Right atrium auricular region (tissue), 2 donors: Measurements from ENCODE around the gene BAIAP2L2. TPM values are rescaled to one million over a fixed set of nuclear protein-coding genes. Genes with fewer than 3 reads are reported as not detected.

Experiments
- DNase-seq: peaks from one replicate; pipeline ENCODE4 v3.0.0-alpha.2; 2019; ENCODE audit warnings: low spot score
- H3K27ac ChIP-seq, 2 donors: fragments of 200-600 bp; sonication (generic); 1 replicate in 1 of 2; 2 replicates in 1 of 2; pipeline ENCODE4 v1.5.1; 2016 to 2019
- H3K27me3 ChIP-seq, 2 donors: fragments of 200-600 bp; sonication (generic); one replicate each; pipeline versions ENCODE4 v1.5.1 to v1.6.0; 2017 to 2019
- H3K36me3 ChIP-seq: fragments of 200-600 bp; sonication (generic); one replicate; pipeline ENCODE4 v1.5.1; 2016
- H3K4me1 ChIP-seq, 2 donors: fragments of 200-600 bp; sonication (generic); one replicate each; pipeline versions ENCODE4 v1.5.1 to v1.6.0; 2017 to 2019
- H3K4me3 ChIP-seq, 2 donors: fragments of 200-600 bp; sonication (generic); 1 replicate in 1 of 2; 2 replicates in 1 of 2; pipeline ENCODE4 v1.5.1; 2017 to 2019; ENCODE audit warnings: mild to moderate bottlenecking in 1 of 2, moderate library complexity in 1 of 2
- H3K9me3 ChIP-seq, 2 donors: fragments of 200-600 bp; sonication (generic); one replicate each; pipeline ENCODE4 v1.5.1; 2019
- total RNA-seq, 2 donors: library from RNA; depleted of rRNA; stranded (reverse); fragments of >200 nt; gene quantifications; one replicate each; pipeline ENCODE4 v1.1.0, GENCODE V29; 2016
- TF ChIP-seq, protein P1 (sequence below), 2 donors: fragments of 200-600 bp; sonication (generic); IDR thresholded peaks; one replicate each; pipeline ENCODE4 v1.5.1; 2019; ENCODE audit warnings: antibody characterized with exemption in 2 of 2

BAIAP2L2 gene
- total RNA-seq, 2 donors from 2014 or later, result 0.63 TPM; not detected in 1

DNA sequence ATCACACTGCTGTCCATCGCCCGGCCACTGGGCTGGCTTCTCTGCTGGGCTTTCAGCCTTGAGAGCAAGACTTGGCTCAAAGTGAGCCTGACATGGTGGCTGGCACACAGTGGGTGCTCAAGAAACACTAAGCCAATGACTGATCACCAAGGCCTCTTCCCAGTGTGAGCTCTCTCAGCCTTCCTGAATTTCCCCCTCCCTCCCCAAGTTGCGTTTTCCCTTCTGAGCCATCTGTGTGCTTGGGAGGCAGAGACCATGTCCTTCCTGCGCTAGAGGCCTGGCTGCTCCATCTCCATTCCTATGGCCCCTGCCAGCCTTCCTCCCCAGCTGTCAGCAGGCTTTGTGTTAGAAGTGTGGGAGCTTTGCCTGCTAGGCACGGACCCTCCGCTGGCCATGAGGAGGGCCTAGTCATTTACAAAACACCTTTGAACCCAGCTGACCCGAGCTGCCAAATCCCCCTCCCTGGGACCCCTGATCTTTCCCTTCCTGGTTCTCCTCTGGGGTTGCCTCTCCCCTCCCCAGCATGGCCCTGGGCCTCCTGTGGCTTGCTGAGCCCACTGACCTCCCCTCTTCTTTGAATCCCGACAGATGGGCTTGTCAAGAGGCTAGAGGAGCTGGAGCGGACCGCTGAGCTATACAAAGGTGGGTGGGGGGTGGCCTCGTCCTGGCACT lies 40.1 kb downstream of the BAIAP2L2 start:
- Histone ChIP-seq H3K27me3 (no peaks in the 10 kb centered on the region), H3K4me3 (no peak overlapping the region), H3K9me3 (no peaks in the 10 kb centered on the region), H3K4me1 (peaks cover 0 to 36% of the 10 kb centered on the region in 2 donors), H3K27ac (peak overlapping the region; percentile 81 to 89), H3K36me3 (peaks cover 41% of the 10 kb centered on the region)
- TF ChIP-seq, protein P1, sequence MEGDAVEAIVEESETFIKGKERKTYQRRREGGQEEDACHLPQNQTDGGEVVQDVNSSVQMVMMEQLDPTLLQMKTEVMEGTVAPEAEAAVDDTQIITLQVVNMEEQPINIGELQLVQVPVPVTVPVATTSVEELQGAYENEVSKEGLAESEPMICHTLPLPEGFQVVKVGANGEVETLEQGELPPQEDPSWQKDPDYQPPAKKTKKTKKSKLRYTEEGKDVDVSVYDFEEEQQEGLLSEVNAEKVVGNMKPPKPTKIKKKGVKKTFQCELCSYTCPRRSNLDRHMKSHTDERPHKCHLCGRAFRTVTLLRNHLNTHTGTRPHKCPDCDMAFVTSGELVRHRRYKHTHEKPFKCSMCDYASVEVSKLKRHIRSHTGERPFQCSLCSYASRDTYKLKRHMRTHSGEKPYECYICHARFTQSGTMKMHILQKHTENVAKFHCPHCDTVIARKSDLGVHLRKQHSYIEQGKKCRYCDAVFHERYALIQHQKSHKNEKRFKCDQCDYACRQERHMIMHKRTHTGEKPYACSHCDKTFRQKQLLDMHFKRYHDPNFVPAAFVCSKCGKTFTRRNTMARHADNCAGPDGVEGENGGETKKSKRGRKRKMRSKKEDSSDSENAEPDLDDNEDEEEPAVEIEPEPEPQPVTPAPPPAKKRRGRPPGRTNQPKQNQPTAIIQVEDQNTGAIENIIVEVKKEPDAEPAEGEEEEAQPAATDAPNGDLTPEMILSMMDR (IDR thresholded peaks at IDR 0.05), result no peak
- DNase-seq, result no peak

DNA sequence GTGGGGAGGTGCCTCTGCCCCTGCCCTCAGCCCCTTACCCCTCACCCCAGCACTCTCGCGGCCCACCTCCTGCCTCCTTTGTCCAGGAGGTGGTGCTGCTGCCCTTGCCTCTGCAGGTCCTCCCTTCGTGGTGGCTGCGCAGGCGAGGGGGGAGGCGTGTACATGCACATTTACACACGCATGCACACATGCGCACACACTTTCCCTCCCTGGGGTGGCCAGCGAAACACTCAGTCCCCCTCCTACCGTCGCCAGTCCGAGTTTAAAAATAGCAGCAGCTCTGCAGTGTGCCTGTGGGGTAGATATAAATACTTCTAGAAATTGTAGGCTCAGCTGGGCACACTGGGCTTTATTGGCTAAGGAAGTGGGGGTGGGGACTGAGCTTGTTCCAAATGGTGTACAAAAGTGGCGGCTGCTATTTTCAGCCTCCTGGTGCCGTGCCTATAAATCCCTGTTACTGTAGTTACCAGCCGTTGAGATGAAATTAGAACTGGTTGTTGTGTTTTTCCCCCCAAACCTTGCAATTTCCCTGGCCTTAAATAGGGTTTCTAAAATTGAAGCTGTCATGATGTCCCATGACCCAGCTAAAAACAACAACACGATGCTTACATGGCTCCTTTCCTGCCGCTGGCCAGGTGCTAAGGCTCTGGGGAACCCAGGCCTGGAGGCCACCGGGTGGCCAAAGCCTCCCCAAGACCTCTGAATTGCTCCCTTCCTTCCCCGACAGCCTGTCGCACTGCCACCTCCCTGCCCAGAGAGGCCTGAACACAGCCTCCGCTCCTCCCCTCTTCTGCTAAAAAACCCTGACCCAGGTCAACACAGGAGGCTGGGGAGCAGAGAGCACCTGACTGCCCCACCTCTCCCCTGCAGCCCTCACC lies 40.9 kb downstream of the BAIAP2L2 start:
- Histone ChIP-seq H3K27me3 (no peaks in the 10 kb centered on the region), H3K36me3 (peaks cover 41% of the 10 kb centered on the region), H3K9me3 (no peaks in the 10 kb centered on the region), H3K4me1 (peaks cover 0 to 36% of the 10 kb centered on the region in 2 donors), H3K27ac (peak overlapping the region; percentile 81 to 89), H3K4me3 (no peak overlapping the region)
- TF ChIP-seq, protein P1 (IDR thresholded peaks at IDR 0.05), result peak; percentile 42 to 79
- DNase-seq, result no peak

DNA sequence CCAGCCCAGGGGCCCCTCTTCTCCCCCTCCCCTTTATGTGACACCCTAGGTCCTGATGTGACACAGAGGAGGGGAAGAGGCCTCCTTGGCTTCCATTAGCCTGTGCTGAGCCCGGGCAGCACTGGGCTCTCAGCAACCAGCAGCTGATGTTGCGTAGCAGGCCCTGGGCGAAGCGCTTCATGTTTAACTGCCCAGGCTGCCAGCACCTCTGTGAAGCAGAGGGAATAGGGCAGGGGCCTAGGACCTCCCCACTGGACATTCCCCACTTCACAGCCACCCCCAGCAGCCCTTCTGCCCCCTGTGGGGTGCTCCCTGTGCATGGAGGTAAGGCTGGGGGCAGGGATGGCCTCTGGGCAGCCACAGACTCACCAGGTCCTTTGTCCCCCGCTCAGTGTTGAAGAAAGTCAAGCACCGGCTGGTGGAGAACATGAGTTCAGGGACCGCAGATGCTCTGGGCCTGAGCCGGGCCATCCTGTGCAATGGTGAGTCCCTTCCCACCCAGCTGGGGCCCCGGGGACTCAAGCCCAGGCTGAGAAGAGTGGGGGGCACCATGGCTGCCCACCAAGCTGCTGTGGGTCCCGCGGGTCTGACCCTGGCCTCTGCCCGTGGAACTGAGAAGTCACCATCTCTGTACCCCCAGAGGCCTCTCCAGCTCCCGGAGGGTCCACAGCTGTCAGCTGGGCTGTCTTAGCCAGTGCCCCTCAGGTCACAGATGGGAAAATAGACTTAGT lies 41.7 kb downstream of the BAIAP2L2 start:
- DNase-seq, result no peak
- Histone ChIP-seq H3K27me3 (no peaks in the 10 kb centered on the region), H3K36me3 (peaks cover 39% of the 10 kb centered on the region), H3K4me3 (no peak overlapping the region), H3K9me3 (no peaks in the 10 kb centered on the region), H3K4me1 (peaks cover 0 to 36% of the 10 kb centered on the region in 2 donors), H3K27ac (peak overlapping the region; percentile 81 to 89)
- TF ChIP-seq, protein P1 (IDR thresholded peaks at IDR 0.05), result no peak

DNA sequence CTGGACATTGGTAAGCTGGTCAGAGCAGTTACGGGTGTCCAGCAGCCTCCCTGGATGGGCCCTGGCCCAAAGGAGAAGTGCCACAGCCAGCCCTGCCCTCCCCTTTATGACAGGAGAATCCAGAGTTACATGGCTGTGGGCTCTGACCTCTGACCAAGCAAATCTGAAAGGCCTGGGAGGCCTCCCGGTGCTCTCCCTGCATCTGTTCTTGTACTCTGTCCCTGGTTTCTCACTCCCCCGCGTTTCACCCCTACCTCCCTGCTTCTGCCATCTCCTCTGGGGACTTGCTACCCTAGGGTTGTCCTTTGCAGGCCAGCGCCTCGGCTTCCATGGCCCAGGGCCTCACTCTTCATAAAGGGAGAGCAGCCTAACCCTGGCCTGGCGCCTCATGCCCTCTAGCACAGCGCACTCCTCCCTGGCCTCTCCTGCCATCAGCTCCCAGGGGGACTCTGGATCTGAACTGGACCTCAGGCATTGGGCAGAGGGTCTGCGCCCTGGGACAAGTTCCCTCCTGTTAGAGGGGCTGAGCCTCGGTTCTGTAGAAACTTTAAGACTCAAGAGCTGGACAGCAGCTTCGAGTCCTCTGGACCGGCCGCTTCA lies 42.6 kb downstream of the BAIAP2L2 start:
- Histone ChIP-seq H3K27me3 (no peaks in the 10 kb centered on the region), H3K27ac (peak overlapping the region; percentile 81 to 89), H3K36me3 (peaks cover 31% of the 10 kb centered on the region), H3K4me1 (peaks cover 0 to 36% of the 10 kb centered on the region in 2 donors), H3K9me3 (no peaks in the 10 kb centered on the region), H3K4me3 (no peak overlapping the region)
- TF ChIP-seq, protein P1 (IDR thresholded peaks at IDR 0.05), result no peak
- DNase-seq, result no peak

DNA sequence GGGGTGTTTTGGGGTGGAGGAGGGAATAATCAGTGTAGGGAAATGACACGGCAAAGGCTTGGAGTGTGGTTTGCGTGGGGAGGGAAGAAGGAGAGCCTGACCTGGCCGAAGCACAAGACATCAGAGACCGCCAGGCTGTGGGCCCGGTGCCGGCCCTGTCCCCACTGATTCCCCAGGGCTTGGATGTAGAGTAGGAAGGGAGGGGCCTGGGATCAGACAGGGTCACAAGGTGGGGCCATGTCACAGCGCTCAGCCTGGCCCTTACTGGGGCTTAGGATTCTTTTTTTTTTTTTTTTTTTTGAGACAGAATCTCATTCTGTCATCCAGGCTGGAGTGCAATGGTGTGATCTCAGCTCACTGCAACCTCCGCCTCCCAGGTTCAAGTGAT lies 43.5 kb downstream of the BAIAP2L2 start:
- Histone ChIP-seq H3K9me3 (no peaks in the 10 kb centered on the region), H3K4me1 (peaks cover 0 to 36% of the 10 kb centered on the region in 2 donors), H3K27ac (no peak overlapping the region), H3K4me3 (no peak overlapping the region), H3K36me3 (peaks cover 26% of the 10 kb centered on the region), H3K27me3 (no peaks in the 10 kb centered on the region)
- no peak for DNase-seq
- TF ChIP-seq, protein P1 (IDR thresholded peaks at IDR 0.05), result no peak
